Measurements from ENCODE around the gene BCL2L1. TPM values are rescaled to one million over a fixed set of nuclear protein-coding genes. Genes with fewer than 3 reads are reported as not detected.

Gene BCL2L1
- total and polyA plus RNA-seq, 2 donors (not counting 3 experiments of a cell fraction or from before 2014, with no cell fraction given) = 78.0 to 101 TPM

- Histone ChIP-seq H3K4me3 (replicated peaks in 1 of 3; ENCODE audit: insufficient read depth in 1 of 3, low read depth in 1 of 3, low read length in 3 of 3) (no peak overlapping the region), H3K9me1 (replicated peaks; ENCODE audit: control insufficient read depth, extremely low read depth, insufficient read depth, low read length) (no peaks in the 10 kb centered on the region), H3K36me3 (ENCODE audit: control insufficient read depth in 2 of 2, extremely low read depth in 1 of 2, insufficient read depth in 2 of 2, low read length in 2 of 2) (peaks cover 11 to 16% of the 10 kb centered on the region in 2 experiments), H3K9ac (replicated peaks; ENCODE audit: extremely low read depth, insufficient read depth, low read length) (peak overlapping the region; percentile 89), H3K27ac (ENCODE audit: insufficient read depth, low read depth, low read length) (peak overlapping the region; percentile 97), H3K9me3 (replicated peaks; ENCODE audit: control insufficient read depth, insufficient read depth, low read length) (no peaks in the 10 kb centered on the region), H4K20me1 (replicated peaks; ENCODE audit: control insufficient read depth, extremely low read depth, insufficient read depth, low read length) (no peaks in the 10 kb centered on the region), H3K79me2 (ENCODE audit: control insufficient read depth, insufficient read depth, low read length) (peaks cover 79% of the 10 kb centered on the region), H2AFZ (ENCODE audit: low read depth, low read length) (no peak overlapping the region), H3K4me1 (ENCODE audit: control insufficient read depth, extremely low read depth, insufficient read depth, low read length) (peaks cover 51% of the 10 kb centered on the region), H3K27me3 (ENCODE audit: control insufficient read depth in 2 of 2, insufficient read depth in 2 of 2, low read length in 2 of 2) (no peaks in the 10 kb centered on the region), H3K4me2 (ENCODE audit: insufficient read depth, low read length) (peak overlapping the region; percentile 69)
- TF ChIP-seq GATA2 (IDR thresholded peaks at IDR 0.05; ENCODE audit: insufficient read depth, insufficient read length, low read depth, low read length) (no peak), CTCF (IDR thresholded peaks at IDR 0.05; ENCODE audit: extremely low read depth in 1 of 2, insufficient read depth in 1 of 2, low read depth in 1 of 2, low read length in 2 of 2) (no peak), MAX (IDR thresholded peaks at IDR 0.05; ENCODE audit: insufficient read depth, insufficient read length) (no peak), POLR2AphosphoS5 (IDR thresholded peaks at IDR 0.05; ENCODE audit: insufficient read depth, low read depth, low read length) (no peak), FOS (IDR thresholded peaks at IDR 0.05; ENCODE audit: borderline replicate concordance, insufficient read depth, low read length) (no peak), JUN (IDR thresholded peaks at IDR 0.05; ENCODE audit: borderline replicate concordance, insufficient read depth, insufficient read length, low read depth) (no peak), MYC (IDR thresholded peaks at IDR 0.05; ENCODE audit: low read depth, low read length) (no peak), POLR2A (IDR thresholded peaks at IDR 0.05; ENCODE audit: low read depth, low read length) (no peak)
- intact Hi-C loops (cut with micrococcal nuclease) = loop anchor here (1.0 to 2.0 kb wide), 7 partner anchors 8 to 139 kb away; partner anchors contain the start of gene ID1
- DNase-seq (ENCODE audit: low read depth, low spot score) (no peak), FAIRE-seq (no peak)
- dilution Hi-C loops (cut with MboI; ENCODE audit: extremely low pct_ligation_motif_present, low sequenced_read_pairs) = no loop called here
- ChIA-PET CTCF (interaction anchor here (0.6 to 5.4 kb wide), 10 partner anchors 10 to 152 kb away, joined by 3 to 48 read pairs (median 8); partner anchors contain the start of gene BCL2L1), POLR2A (interaction anchor here (1.4 to 3.4 kb wide), 2 partner anchors 8 to 11 kb away, joined by 6 to 22 read pairs; partner anchors contain the start of gene BCL2L1)
- BruUV-seq (replicated peaks) = no TSS peak
Observed at GRCh38 chr20:31712112-31712553, 10.5 kb downstream of the BCL2L1 start.

Data from endothelial cell of umbilical vein (primary cell).